T-cell (primary cell): Measurements from ENCODE around the gene C10orf90. TPM values are rescaled to one million over a fixed set of nuclear protein-coding genes. Genes with fewer than 3 reads are reported as not detected.

Experiments
- ATAC-seq, 4 experiments: fragments of 200-7000 bp in 3 of 4; fragments of 150-1000 bp in 1 of 4; cut with Tn5 transposase; replicated peaks in 1 of 4; 1 replicate in 3 of 4; 2 replicates in 1 of 4; pipeline ENCODE4 v1.10.0; 2021; ENCODE audit warnings: moderate library complexity in 3 of 4, mild to moderate bottlenecking in 2 of 4, moderate number of reproducible peaks in 1 of 4
- CTCF ChIA-PET, 2 donors: fragments of 300-600 bp; sonication (Branson Sonifier 250); formaldehyde crosslinking; loops; one replicate each; lab custom pipeline; 2022; ENCODE audit warnings: antibody characterized with exemption in 2 of 2; lab: Charles Lee
- POLR2A ChIA-PET, 2 donors: fragments of 300-600 bp; sonication (Branson Sonifier 250); formaldehyde crosslinking; loops; one replicate each; lab custom pipeline; 2022; ENCODE audit warnings: antibody characterized with exemption in 2 of 2; lab: Charles Lee
- DNase-seq, 35 experiments: peaks; one replicate each; pipeline versions ENCODE4 v3.0.0 to v3.0.0-alpha.2; 2013 to 2023
- H3K27ac ChIP-seq: one replicate; pipeline ENCODE4 v1.5.1; 2013; ENCODE audit warnings: low read length
- H3K27me3 ChIP-seq, 2 experiments: replicated peaks in 1 of 2; 1 replicate in 1 of 2; 2 replicates in 1 of 2; pipeline versions ENCODE4 v1.6.1 to v1.7.0; 2013; ENCODE audit warnings: low read length in 1 of 2, mixed read lengths in 1 of 2; ENCODE audit not compliant: control insufficient read depth in 2 of 2, insufficient read depth in 2 of 2; ENCODE audit errors: extremely low read depth in 1 of 2
- H3K36me3 ChIP-seq, 2 donors: 1 replicate in 1 of 2; 2 replicates in 1 of 2; pipeline versions ENCODE4 v1.6.1 to v1.7.0; 2013; ENCODE audit warnings: low read length in 1 of 2; ENCODE audit not compliant: control insufficient read depth in 2 of 2, insufficient read depth in 1 of 2; ENCODE audit errors: extremely low read depth in 1 of 2
- H3K4me1 ChIP-seq, 2 experiments: 1 replicate in 1 of 2; 2 replicates in 1 of 2; pipeline versions ENCODE4 v1.6.1 to v1.7.0; 2013; ENCODE audit warnings: low read length in 2 of 2, mixed read lengths in 1 of 2; ENCODE audit not compliant: insufficient read depth in 2 of 2, control insufficient read depth in 1 of 2; ENCODE audit errors: extremely low read depth in 1 of 2
- H3K4me3 ChIP-seq, 2 donors: 1 replicate in 1 of 2; 2 replicates in 1 of 2; pipeline versions ENCODE4 v1.5.1 to v1.7.0; 2013; ENCODE audit warnings: mild to moderate bottlenecking in 2 of 2, low read length in 1 of 2, moderate library complexity in 1 of 2; ENCODE audit not compliant: control insufficient read depth in 1 of 2; ENCODE audit errors: extremely low read depth in 1 of 2
- H3K9me3 ChIP-seq: 2 replicates; pipeline ENCODE4 v1.7.0; 2013
- H3K27ac Mint-ChIP-seq, 2 donors: one replicate each; pipeline ENCODE4 v1.8.0; 2020 to 2021; ENCODE audit warnings: mild to moderate bottlenecking in 2 of 2, mixed read lengths in 2 of 2
- H3K27me3 Mint-ChIP-seq, 2 donors: one replicate each; pipeline ENCODE4 v1.8.0; 2021 to 2022; ENCODE audit warnings: mixed read lengths in 2 of 2
- H3K36me3 Mint-ChIP-seq: one replicate; pipeline ENCODE4 v1.8.0; 2021; ENCODE audit warnings: mixed read lengths
- H3K4me1 Mint-ChIP-seq, 3 donors: one replicate each; pipeline ENCODE4 v1.8.0; 2020 to 2022; ENCODE audit warnings: mixed read lengths in 3 of 3, mild to moderate bottlenecking in 1 of 3
- H3K4me3 Mint-ChIP-seq, 3 donors: one replicate each; pipeline ENCODE4 v1.8.0; 2020 to 2022; ENCODE audit warnings: mild to moderate bottlenecking in 3 of 3, mixed read lengths in 3 of 3, moderate library complexity in 3 of 3
- H3K9me3 Mint-ChIP-seq, 3 donors: one replicate each; pipeline ENCODE4 v1.8.0; 2020 to 2022; ENCODE audit warnings: mixed read lengths in 3 of 3
- WGBS: methylation state at CpG from one replicate; pipeline ENCODE4 v1.1.5; 2013; ENCODE audit warnings: missing lambda C conversion rate; ENCODE audit not compliant: insufficient coverage; 5-methylcytosine and 5-hydroxymethylcytosine counted together
- total RNA-seq, 35 experiments: library from RNA in 6 of 35; stranded (reverse) in 6 of 35; fragments of 120-200 nt in 1 of 35; gene quantifications; one replicate each; pipeline versions ENCODE4 v1.2.1 to v1.2.4 and lab custom pipeline; 2013 to 2026

The C10orf90 gene
- total RNA-seq, 5 donors from 2014 or later (not counting 1 experiment from before 2014, with no cell fraction given): not detected

DNA sequence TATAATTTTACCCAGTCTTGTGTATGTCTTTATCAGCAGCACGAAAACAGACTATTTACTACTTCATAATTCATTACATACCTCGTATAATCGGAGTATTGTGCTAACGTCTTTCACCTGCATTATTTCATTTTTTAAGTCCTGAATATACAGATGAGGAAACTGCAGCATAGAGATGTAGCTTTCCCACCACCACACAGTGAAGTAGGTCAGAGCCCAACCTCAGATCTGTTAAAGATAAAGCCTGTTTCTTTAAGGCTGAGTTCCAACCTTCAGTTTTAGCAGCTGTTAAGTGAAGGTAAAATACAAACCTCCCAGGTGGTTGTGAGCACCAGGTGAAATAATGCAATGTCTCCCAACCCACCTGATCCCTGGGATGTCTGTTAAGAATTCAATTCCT, 280.2 kb downstream of the C10orf90 start:
- WGBS: no CpG with 5 or more reads among the region's 4 CpGs
- peak in 1 of 4 experiments; percentile 44 for ATAC-seq
- peaks cover 0 to 17% (median 3%) of the 10 kb centered on the region in 3 donors for H3K4me1 Mint-ChIP-seq

DNA sequence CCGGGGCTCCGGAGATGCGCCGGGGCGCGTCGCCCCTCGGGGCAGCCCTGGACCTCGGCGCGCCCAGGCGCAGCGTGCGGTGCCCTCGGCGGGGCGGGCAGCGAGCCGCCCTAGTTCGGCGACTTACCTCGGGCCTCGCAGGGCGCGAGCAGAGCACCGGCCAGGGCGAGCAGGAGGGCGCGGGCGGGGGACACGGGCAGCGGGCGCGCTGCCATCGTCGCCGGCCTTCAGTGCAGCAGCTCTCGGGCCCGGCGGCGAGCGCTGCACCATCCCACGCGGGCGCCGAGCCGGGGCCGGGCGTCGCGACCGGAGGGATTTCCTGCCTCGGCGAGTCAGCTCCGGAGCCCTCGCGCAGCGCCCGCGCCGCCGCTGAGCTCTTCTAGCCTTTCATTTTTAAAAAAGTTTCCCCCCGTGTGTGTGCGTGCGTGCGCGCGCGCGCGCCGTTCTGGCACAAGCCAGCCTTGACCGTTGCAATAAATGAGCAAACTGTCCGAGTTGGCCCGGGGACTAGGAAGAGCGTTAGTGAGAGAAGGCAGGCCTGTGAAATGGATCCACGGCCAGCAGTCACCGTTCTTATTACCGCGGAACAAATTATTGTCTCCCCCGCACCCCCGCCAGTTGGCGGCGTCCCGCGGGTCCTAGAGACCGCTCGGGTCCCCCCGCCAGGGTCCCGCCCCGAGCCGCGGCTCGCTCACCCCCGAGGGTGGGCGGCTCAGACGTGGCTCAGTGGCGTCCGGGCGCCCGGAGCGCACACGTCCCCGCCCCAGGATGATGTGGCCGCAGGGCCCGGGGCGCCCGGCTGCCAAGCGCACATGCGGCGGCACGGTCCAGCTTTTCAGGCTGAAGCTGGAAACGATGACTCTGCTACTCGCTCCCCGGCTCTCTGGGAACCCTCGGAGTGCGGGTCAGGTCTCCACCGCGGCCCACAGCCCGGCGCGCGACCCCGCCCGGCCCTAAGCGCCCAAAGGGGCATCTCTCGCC, 282.3 kb downstream of the C10orf90 start, which contains the start of gene ADAM12:
TSS of gene ADAM12 (minus strand) at position 547 of the 981 bp plus-strand sequence. CDS start at position 215, 332 bp downstream.
- H3K27ac ChIP-seq: no peak within 1 kb of the TSS

More for the DNA sequence above, 280.2 kb downstream of the C10orf90 start:
- Mint-ChIP-seq H3K36me3 (no peaks in the 10 kb centered on the region), H3K4me3 (no peak overlapping the region), H3K9me3 (peaks cover under 1 to 10% (median 3%) of the 10 kb centered on the region in 3 donors), H3K27ac (no peak overlapping the region), H3K27me3 (peaks cover 33 to 36% of the 10 kb centered on the region in 2 donors)
- CTCF ChIA-PET: no interaction called here
- DNase-seq: peak in 1 of 35 experiments; percentile 25
- POLR2A ChIA-PET: no interaction called here
- Histone ChIP-seq H3K27ac (peak overlapping the region; percentile 15), H3K9me3 (no peaks in the 10 kb centered on the region), H3K27me3 (peaks cover 12 to 22% of the 10 kb centered on the region in 2 experiments), H3K4me3 (no peak overlapping the region), H3K4me1 (peaks cover 0 to 2% of the 10 kb centered on the region in 2 experiments), H3K36me3 (no peaks in the 10 kb centered on the region)

DNA sequence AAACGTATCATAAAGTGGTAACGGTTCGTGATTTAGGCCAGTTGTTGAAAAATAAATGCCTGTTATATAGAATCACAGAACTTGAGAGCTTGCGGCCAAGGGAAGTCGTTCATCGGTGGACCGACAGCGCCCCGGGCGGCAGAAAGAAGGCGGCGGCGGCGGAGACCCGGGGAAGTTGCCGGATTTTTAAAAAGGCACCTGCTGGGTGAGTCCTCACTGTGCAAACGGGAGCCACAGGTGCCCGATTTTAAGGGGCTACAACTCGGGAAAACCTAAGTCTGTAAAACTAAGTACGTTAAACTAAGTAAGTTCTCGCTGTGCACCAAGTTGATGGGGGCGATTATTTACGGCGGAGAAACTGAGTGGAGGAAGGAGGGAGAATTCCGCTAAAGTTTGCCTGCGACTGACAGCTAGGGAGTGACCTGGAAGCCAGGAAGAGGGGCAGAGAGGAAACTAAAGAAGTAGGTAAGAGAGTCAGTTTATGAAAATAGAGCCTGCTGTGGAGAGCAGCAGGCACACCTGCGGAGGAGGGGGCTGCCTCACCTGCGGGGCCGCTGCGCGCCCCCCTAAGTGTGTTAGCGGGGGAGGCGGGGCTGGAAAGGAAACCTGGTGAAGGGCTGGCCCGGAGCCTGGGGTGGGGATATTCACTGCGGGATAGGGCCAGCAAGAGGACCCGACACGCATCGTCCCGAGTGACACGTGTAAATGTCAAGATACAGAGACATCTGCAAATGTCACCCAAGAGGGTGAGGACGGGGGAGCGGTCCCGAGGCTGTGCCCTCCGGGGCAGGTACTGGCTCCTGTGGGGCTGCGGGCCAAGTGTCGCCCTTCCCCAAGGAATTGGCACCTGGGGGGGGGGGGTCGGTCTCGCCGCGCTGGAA, 283.2 kb downstream of the C10orf90 start:
- Mint-ChIP-seq H3K4me1 (peaks cover 0 to 17% (median 3%) of the 10 kb centered on the region in 3 donors), H3K9me3 (peaks cover 0 to 11% (median 6%) of the 10 kb centered on the region in 3 donors), H3K27ac (peak overlapping the region in 1 of 2 donors; percentile 84), H3K27me3 (peaks cover 41% of the 10 kb centered on the region in 2 donors), H3K36me3 (no peaks in the 10 kb centered on the region), H3K4me3 (peak overlapping the region; percentile 59 to 72 (median 68))
- peaks cover 12 to 22% of the 10 kb centered on the region in 2 experiments for H3K27me3 ChIP-seq
- no peaks in the 10 kb centered on the region for H3K36me3 ChIP-seq
- POLR2A ChIA-PET: no interaction called here
- H3K27ac ChIP-seq: no peak overlapping the region
- H3K4me3 ChIP-seq: peak overlapping the region in 1 of 2 donors; percentile 40
- 5% methylated on average over 44 of the region's 50 CpGs for WGBS
- no peaks in the 10 kb centered on the region for H3K9me3 ChIP-seq
- peaks cover 0 to 2% of the 10 kb centered on the region in 2 experiments for H3K4me1 ChIP-seq
- DNase-seq (peak in 20 of 35 experiments; percentile 5 to 45 (median 16)), ATAC-seq (peak in 2 of 4 experiments; percentile 31 to 32)
- CTCF ChIA-PET: no interaction called here

More for the DNA sequence above, 282.3 kb downstream of the C10orf90 start, which contains the start of gene ADAM12:
- Mint-ChIP-seq H3K36me3 (no peaks in the 10 kb centered on the region), H3K27me3 (peaks cover 41% of the 10 kb centered on the region in 2 donors), H3K27ac (peak within 1 kb of the TSS in 1 of 2 donors; percentile 84), H3K4me1 (peaks cover 0 to 17% (median 3%) of the 10 kb centered on the region in 3 donors), H3K4me3 (peak within 1 kb of the TSS; percentile 59 to 72 (median 68)), H3K9me3 (peaks cover 0 to 11% (median 3%) of the 10 kb centered on the region in 3 donors)
- POLR2A ChIA-PET: no interaction called here
- peaks cover 0 to 2% of the 10 kb centered on the region in 2 experiments for H3K4me1 ChIP-seq
- ATAC-seq (peak in 2 of 4 experiments; percentile 28 to 40), DNase-seq (peak in 4 of 35 experiments; percentile 3 to 23 (median 8))
- H3K27me3 ChIP-seq: peaks cover 12 to 22% of the 10 kb centered on the region in 2 experiments
- 7% methylated on average over 126 of the region's 127 CpGs for WGBS
- H3K4me3 ChIP-seq: peak within 1 kb of the TSS in 1 of 2 donors; percentile 40
- CTCF ChIA-PET: no interaction called here
- no peaks in the 10 kb centered on the region for H3K9me3 ChIP-seq
- no peaks in the 10 kb centered on the region for H3K36me3 ChIP-seq

DNA sequence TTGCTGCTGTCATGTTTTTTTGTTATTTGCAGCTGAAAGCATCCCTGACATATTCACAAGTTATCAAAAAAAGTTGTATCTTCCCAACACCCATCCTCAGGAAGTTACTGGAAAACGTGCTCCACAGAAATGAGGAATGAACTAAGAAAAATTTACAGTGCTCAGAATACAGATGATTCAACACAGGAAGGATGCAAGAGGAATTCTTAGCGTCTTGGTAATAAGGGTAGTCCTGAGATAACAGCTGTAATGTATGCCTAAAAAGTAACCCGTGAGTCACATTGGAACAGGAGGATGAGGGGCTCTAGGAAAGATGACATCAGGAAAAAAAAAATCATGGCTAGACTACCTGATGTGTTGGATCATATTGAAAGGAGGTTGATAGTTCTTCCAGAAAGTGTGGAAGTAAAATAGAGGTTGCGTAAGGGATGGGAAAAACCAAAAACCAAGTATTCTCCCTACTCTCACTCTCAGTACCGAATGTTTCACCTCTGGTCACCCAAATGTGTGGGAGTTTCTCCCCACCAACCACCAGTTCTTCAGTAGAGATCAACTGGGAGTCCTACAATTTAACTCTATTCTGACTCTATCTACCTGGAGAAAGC, 286.1 kb downstream of the C10orf90 start:
- no peak overlapping the region for H3K4me3 Mint-ChIP-seq
- H3K4me1 ChIP-seq: peaks cover 0 to 2% of the 10 kb centered on the region in 2 experiments
- ChIA-PET POLR2A (no interaction called here), CTCF (no interaction called here)
- H3K4me3 ChIP-seq: no peak overlapping the region
- H3K36me3 Mint-ChIP-seq: no peaks in the 10 kb centered on the region
- peaks cover 3 to 19% of the 10 kb centered on the region in 2 experiments for H3K27me3 ChIP-seq
- DNase-seq: no peak
- WGBS: 89% methylated on average over 1 of the region's 5 CpGs
- no peaks in the 10 kb centered on the region for H3K36me3 ChIP-seq
- H3K27me3 Mint-ChIP-seq: peaks cover 30 to 33% of the 10 kb centered on the region in 2 donors
- no peak for ATAC-seq
- peaks cover 0 to 6% (median 4%) of the 10 kb centered on the region in 3 donors for H3K9me3 Mint-ChIP-seq
- peaks cover 0 to 10% (median 3%) of the 10 kb centered on the region in 3 donors for H3K4me1 Mint-ChIP-seq
- no peak overlapping the region for H3K27ac ChIP-seq
- no peak overlapping the region for H3K27ac Mint-ChIP-seq
- no peaks in the 10 kb centered on the region for H3K9me3 ChIP-seq

DNA sequence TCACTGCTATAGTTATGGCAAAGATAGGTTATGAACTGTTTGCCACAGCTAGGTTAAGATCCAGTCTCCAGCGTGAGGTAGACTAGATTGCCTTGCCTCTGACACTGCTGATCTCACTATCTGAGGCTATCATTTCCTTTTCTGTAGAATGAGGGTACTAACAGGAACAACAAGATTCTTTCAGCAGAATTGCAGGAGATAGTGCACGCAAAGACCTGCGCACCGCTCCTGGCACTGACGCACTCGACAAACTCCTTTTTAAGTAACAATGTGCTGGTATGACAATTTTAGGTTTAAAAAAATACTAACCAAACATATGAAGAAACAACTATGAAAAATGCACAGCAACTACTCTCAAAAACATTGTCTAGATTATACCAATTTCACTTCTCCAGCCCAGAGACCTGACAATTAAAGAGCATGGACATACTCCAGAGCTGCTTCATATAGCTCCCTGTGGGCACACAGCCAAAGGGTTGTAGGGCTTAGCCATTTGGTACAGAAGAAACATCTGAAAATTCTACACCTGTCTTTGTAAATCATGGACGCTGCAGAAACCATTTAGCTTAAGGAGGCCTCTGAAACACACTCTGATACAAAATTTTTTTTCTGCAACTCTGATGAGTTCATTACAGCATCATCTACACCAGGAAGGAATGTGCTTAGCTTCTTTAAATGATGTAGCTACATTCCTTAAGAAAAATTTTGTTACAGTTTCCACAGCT, 290.0 kb downstream of the C10orf90 start:
- H3K9me3 ChIP-seq: no peaks in the 10 kb centered on the region
- no peaks in the 10 kb centered on the region for H3K36me3 Mint-ChIP-seq
- no peak overlapping the region for H3K27ac Mint-ChIP-seq
- H3K4me1 ChIP-seq: no peaks in the 10 kb centered on the region
- H3K9me3 Mint-ChIP-seq: peaks cover 0 to 3% (median 2%) of the 10 kb centered on the region in 3 donors
- no peaks in the 10 kb centered on the region for H3K36me3 ChIP-seq
- ChIA-PET POLR2A (no interaction called here), CTCF (no interaction called here)
- no peaks in the 10 kb centered on the region for H3K4me1 Mint-ChIP-seq
- H3K4me3 Mint-ChIP-seq: no peak overlapping the region
- no peaks in the 10 kb centered on the region for H3K27me3 ChIP-seq
- no peak for DNase-seq
- H3K27ac ChIP-seq: no peak overlapping the region
- ATAC-seq: no peak
- H3K27me3 Mint-ChIP-seq: peaks cover 6 to 9% of the 10 kb centered on the region in 2 donors
- whole genome bisulfite sequencing: 60% methylated on average over 1 of the region's 7 CpGs
- no peak overlapping the region for H3K4me3 ChIP-seq
